MV-4-11 (cell line): Measurements from ENCODE around the gene CLEC2B.
"Not testable (repeated sequence)": the region's sequence is repeated elsewhere in the genome, so short reads cannot be mapped to it uniquely, and the experiment has no call there.

Experiments used
- DNase-seq: peaks from one replicate; lab custom pipeline; 2025; lab: John Stamatoyannopoulos, UW

CLEC2B gene

GRCh38 chr12:9869307-9870161, at the start of gene CLEC2B:
Gene CLEC2B, minus strand, starts transcription at chr12:9869354.
- DNase-seq: peak; percentile 39

GRCh38 chr12:9911708-9912107, 42.6 kb upstream of the CLEC2B start:
- DNase-seq: no peak

- peak; percentile 3 for DNase-seq
Observed at GRCh38 chr12:9910716-9911421, 41.7 kb upstream of the CLEC2B start.

- DNase-seq: no peak
Observed at GRCh38 chr12:9909724-9910123, 40.6 kb upstream of the CLEC2B start.

GRCh38 chr12:9908350-9908749, 39.2 kb upstream of the CLEC2B start:
- no peak for DNase-seq

GRCh38 chr12:9907769-9908168, 38.6 kb upstream of the CLEC2B start:
- DNase-seq: no peak

DNA sequence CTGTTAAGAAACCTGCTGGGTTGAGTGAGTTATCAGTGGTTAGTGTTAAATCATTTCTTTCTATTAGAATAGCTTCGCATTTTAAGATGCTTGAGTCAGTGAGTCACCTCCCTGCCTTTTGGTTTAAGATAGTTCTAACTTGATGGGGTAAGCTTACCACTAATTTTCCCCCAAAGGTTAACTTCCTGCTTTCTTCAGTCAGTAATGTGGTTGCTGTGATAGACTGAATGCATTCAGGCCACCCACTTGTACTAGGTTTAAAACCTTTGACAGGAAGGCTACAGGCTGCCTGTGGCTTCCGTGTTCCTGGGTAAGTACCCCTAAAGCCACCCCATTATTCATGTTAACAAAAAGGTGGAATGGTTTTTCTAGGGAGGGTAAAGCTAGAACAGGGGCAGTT, 37.7 kb upstream of the CLEC2B start:
- DNase-seq: peak; percentile 59

DNA sequence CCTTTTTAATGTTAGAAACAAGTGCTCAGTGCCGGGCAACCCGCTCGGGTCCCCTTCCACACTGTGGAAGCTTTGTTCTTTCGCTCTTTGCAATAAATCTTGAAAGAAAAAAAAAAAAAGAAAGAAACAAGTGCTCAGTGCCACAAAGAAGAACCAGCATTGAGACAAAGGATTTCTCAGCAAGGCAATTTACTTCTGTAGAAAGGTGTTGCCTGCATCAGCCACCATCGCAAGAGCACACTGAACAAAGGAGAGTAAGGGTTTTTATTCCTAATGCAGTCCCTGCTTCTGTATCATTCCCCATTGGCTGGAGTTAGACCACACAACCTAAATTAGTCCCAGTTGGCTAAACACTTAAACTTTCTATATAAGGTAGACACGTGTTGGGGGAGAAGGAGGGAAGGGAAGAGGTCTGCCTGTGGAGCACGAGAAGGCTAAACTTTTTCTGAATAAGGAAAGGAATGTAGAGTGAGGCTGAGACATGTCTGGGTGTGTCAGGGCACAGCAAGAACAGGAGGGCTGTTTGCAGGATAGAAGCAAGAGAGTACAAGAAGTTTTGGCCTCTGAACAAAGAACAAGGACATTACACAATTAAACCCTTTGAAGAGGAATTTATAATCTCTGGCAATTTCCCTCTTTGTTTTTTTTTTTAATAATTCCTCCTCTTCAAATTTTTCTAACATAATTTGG, 33.5 kb upstream of the CLEC2B start:
- DNase-seq: no peak

DNA sequence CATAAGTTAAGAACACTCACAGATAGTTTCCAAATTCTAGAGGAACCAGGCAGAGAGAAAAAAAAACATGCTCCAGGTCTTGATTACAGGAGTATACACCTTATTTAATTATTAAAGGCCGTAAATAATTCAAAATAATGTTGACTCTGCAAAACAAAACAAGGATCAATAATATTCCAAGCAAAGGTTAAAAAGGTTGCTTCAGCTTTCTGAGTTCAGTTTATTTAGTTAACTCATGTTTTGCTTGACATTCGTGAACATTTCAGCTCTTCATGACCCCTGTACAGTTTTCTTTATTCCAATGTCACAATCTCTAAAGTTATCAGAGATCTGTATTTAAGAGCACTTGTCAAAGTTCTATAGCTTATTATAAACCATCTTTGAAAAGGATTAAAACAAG, 31.8 kb upstream of the CLEC2B start:
- DNase-seq: no peak

- no peak for DNase-seq
Observed at GRCh38 chr12:9899209-9899608, 30.1 kb upstream of the CLEC2B start.

- DNase-seq: no peak
Observed at GRCh38 chr12:9897535-9897934, 28.4 kb upstream of the CLEC2B start.

DNA sequence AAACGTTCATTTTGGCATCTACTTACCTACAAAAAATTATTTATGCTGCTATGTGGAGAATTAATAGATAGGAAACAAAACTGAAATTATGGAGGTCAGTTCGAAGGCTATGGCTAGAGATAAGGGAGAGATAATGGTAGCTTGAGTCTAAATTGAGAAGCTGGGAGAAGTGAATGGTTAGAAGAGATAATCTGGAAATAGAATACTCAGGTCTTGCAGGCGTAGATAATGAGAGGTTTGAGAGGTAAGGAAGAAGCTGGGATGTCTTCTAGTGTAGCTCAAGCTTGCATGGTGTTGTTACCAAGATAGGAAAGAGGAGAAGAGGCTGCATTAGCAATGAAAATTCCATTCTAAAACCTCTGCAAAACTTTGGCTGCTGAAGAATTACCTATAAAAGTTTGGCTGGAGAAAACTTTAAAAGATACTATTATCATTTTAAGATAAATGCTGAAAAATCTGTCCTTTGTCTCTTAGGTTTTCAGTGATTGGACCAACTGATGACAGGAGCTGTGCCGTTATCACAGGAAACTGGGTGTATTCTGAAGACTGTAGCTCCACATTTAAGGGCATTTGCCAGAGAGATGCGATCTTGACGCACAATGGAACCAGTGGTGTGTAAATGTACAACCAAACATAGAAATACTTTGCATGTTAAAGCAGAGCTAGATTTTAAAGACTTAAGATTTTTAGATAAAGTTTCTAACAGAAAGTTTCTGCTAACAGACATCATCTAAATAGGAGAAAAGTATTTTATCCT, 26.2 kb upstream of the CLEC2B start:
- DNase-seq: no peak

DNA sequence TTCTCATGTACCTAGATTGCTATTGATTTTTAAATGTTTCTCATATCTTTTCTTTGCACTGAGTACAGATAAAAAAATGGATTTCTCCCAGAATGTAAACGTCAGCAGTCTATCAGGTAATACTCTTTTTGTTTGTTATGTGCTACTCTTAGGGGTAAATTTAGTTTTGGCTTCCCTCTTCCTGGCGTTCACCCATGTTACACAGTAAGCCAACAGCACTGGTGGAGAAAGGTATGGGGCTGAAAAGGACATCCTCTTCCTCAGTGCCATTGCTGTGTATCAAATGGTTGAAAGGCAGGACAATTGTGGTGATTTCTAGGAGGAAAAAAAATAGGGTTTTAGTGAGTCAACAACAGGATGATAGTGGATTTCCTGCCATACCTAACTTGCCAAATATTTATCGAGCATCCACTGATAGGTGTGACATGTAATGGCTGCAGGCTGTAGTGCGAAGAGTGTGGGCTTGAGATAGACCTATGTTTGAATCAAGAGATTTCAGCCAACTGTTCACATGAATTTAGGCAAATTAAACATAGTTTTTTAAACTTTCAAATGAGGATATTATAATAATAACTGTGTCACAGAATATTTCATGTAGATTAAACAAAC, 19.6 kb upstream of the CLEC2B start:
- no peak for DNase-seq

DNA sequence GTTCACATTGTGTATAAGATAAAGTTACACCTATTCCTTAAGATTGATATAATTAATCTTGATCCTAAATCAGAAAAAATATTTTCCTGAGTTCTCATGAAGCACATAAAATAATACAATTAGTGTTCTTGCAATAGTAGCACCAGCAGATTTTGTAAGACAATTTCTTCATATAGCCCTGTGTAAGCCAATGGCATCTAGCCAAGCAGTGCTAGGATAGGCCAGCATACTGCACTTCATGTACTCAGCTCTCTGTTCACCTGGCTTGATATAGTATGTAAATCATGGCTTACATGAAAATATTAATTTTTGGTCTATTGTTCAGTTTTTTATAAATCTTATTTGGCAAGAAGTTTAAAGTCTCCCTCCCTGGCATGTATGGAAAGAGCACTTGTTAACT, 14.0 kb upstream of the CLEC2B start:
- no peak for DNase-seq

GRCh38 chr12:9881988-9882387, 12.8 kb upstream of the CLEC2B start:
- DNase-seq: no peak

- no peak for DNase-seq
Observed at GRCh38 chr12:9881246-9881645, 12.1 kb upstream of the CLEC2B start, which contains the start of gene KLRF2. Gene KLRF2, plus strand, starts transcription at chr12:9881489. Its CDS starts 107 bp downstream, at chr12:9881596.

- DNase-seq: no peak
Observed at GRCh38 chr12:9880532-9881078, 11.5 kb upstream of the CLEC2B start.

- not testable (repeated sequence) for DNase-seq
Observed at GRCh38 chr12:9876120-9876519, 7.0 kb upstream of the CLEC2B start.

DNA sequence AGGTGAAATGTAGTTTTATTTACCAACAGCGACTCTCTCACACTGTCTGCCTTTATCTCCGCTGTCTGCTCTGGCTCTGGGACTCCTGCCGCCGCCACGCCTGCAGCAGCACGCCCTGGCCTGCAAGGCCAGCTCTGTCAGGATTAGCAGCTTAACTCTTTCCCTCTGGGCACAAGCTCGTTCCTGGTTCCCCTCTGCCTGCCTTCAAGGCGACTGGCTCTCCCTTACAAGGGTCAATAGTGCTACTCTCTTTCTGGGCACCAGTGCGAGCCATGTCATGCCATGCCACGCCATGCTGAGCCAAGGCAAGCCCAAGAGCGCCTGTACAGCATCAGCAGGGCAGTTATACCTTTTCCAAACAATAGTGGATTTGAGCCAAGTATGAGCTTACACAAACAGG, 3.6 kb upstream of the CLEC2B start:
- DNase-seq: no peak

DNA sequence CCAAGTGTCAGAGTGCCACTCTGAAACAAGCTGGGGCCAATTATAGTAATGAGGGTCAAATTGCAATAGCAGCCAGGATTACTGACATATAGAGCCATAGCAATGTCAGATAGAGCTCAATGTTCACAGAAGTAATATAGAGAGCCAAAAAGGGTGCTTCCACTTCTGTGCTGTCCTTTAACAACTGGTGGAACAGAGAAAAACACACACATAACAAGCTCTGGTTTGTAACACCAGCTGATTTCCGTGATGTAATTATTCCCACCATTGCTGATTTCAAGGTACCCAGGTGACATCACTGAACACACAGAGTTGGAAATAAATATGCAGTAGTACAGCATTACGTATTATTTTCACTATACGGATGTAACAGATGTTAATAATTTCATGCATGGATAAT, 3.0 kb upstream of the CLEC2B start:
- DNase-seq: no peak

DNA sequence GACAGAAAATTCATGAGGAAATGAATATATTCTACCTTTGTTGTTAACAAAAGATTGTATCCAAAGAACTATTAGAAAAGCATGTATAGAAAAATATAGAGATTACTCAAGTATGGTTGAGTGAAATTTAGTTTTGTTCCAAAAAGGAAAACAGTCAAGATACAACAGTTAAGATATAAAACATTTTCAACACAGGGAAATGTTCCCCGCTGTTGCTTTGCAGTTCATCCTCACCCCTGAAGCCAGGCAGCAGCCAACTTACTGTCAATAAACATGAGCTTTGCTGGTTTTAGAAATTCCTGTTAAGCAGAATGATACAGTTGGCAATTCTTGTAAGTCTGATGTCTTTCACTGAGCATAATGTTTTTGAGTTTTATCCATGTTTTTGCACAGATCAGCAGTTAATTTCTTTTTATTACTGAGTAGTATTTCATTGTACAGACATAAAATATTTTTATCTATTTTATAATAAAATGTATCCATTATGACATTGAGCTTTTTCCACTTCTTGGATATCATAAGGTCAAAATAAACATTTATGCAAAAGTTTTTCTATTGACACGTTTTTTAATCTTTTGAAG, 1.2 kb upstream of the CLEC2B start:
- no peak for DNase-seq
